ENCODE measurements around the gene TSHZ1. TPM values are rescaled to one million over a fixed set of nuclear protein-coding genes. Genes with fewer than 3 reads are reported as not detected.

Gene TSHZ1
- total and polyA plus RNA-seq, 2 of the 8 experiments (the other 6 are each of a cell fraction or from before 2014, with no cell fraction given): 0.03 to 0.32 TPM

- Histone ChIP-seq H3K9me3 (ENCODE audit: insufficient read depth in 2 of 2, low read depth in 1 of 2, low read length in 1 of 2) (no peaks in the 10 kb centered on the region; a peak in 1 of 4 replicates), H2BK15ac (ENCODE audit: low read length) (no peak overlapping the region), H3K79me1 (ENCODE audit: low read depth, low read length) (no peaks in the 10 kb centered on the region), H2AK5ac (ENCODE audit: low read depth, low read length) (no peak overlapping the region), H3K79me2 (ENCODE audit: control insufficient read depth in 1 of 2, insufficient read depth in 2 of 2, low read length in 2 of 2) (no peaks in the 10 kb centered on the region), H3K9ac (replicated peaks in 1 of 4; ENCODE audit: extremely low read depth in 1 of 4, low read depth in 3 of 4, low read length in 3 of 4) (no peak overlapping the region), H3K27me3 (replicated peaks in 1 of 4; ENCODE audit: control insufficient read depth in 3 of 4, extremely low read depth in 1 of 4, insufficient read depth in 3 of 4, low read length in 3 of 4) (no peaks in the 10 kb centered on the region), H2BK5ac (ENCODE audit: low read depth, low read length) (no peak overlapping the region), H3K36me3 (ENCODE audit: control insufficient read depth in 2 of 4, insufficient read depth in 4 of 4, low read length in 3 of 4) (no peaks in the 10 kb centered on the region), H3K4me2 (ENCODE audit: insufficient read depth in 1 of 2, low read depth in 2 of 2, low read length in 2 of 2) (no peak overlapping the region), H3K27ac (ENCODE audit: low read depth, low read length) (no peak overlapping the region), H2BK12ac (ENCODE audit: low read depth, low read length) (no peak overlapping the region), H2BK120ac (replicated peaks; ENCODE audit: low read depth, low read length) (no peak overlapping the region), H3K4me3 (ENCODE audit: extremely low read depth in 1 of 4, insufficient read depth in 2 of 4, low read depth in 3 of 4, low read length in 4 of 4) (no peak overlapping the region), H3K4me1 (replicated peaks in 1 of 4; ENCODE audit: control insufficient read depth in 3 of 4, insufficient read depth in 4 of 4, low read length in 3 of 4) (no peaks in the 10 kb centered on the region; a peak in 1 of 7 replicates), H3K18ac (ENCODE audit: extremely low read depth, low read length) (no peak overlapping the region), H3K14ac (ENCODE audit: insufficient read length) (no peak overlapping the region), H2AFZ (ENCODE audit: low read length) (no peak overlapping the region), H3K23me2 (ENCODE audit: low read depth, low read length) (no peaks in the 10 kb centered on the region), H3K4ac (replicated peaks; ENCODE audit: insufficient read length, low read depth, low read length) (no peak overlapping the region), H3K56ac (replicated peaks; ENCODE audit: insufficient read length, low read depth, low read length) (no peak overlapping the region), H2BK20ac (ENCODE audit: low read length) (no peak overlapping the region), H4K91ac (replicated peaks; ENCODE audit: insufficient read length, low read length) (no peak overlapping the region), H3K23ac (ENCODE audit: insufficient read length) (no peak overlapping the region), H4K8ac (ENCODE audit: extremely low read depth, insufficient read depth, low read length) (no peak overlapping the region; the same call in 1 of the 2 replicates), H4K5ac (ENCODE audit: insufficient read length, low read depth, low read length) (no peak overlapping the region), H4K20me1 (replicated peaks in 1 of 2; ENCODE audit: control insufficient read depth in 1 of 2, insufficient read depth in 2 of 2, low read length in 2 of 2) (no peaks in the 10 kb centered on the region)
- DNase-seq (ENCODE audit: low read depth in 1 of 2, low spot score in 2 of 2): no peak
- 97% methylated on average over 23 of the region's 23 CpGs; no CpG with 5 or more reads in 1 of the 2 experiments for WGBS, 2 experiments (ENCODE audit: extremely low coverage in 1 of 2, insufficient coverage in 1 of 2, insufficient read length in 1 of 2, insufficient replicate concordance in 2 of 2, low coverage in 1 of 2, low lambda C conversion rate in 2 of 2, missing lambda C conversion rate in 1 of 2)
- no peak for FAIRE-seq
- CTCF ChIA-PET (ENCODE audit: partially characterized antibody): no interaction called here
- POLR2A ChIA-PET (ENCODE audit: partially characterized antibody): no interaction called here
- TF ChIP-seq SP4 (IDR thresholded peaks at IDR 0.05; ENCODE audit: low read length): no peak
- no peak for TF ChIP-seq EZH2 (IDR thresholded peaks at IDR 0.05; ENCODE audit: low read depth, low read length, severe bottlenecking)
- TF ChIP-seq ATF3 (IDR thresholded peaks at IDR 0.05; ENCODE audit: insufficient read depth, low read depth, low read length): no peak
- TF ChIP-seq POLR2AphosphoS5 (IDR thresholded peaks at IDR 0.05; ENCODE audit: low read depth, low read length): no peak
- TF ChIP-seq KDM4A (IDR thresholded peaks at IDR 0.05; ENCODE audit: low read depth, low read length, severe bottlenecking): no peak
- no peak for TF ChIP-seq E2F6 (IDR thresholded peaks at IDR 0.05)
- no peak for TF ChIP-seq EGR1 (IDR thresholded peaks at IDR 0.05; ENCODE audit: borderline replicate concordance, low read depth, low read length)
- no peak for TF ChIP-seq KDM1A (IDR thresholded peaks at IDR 0.05; ENCODE audit: borderline replicate concordance, low read length)
- no peak for TF ChIP-seq SIN3A (conservative IDR thresholded peaks at IDR 0.05 in 1 of 2, IDR thresholded peaks at IDR 0.05 in 1 of 2; ENCODE audit: low read depth in 1 of 2, low read length in 2 of 2)
- no peak for TF ChIP-seq TCF12 (IDR thresholded peaks at IDR 0.05; ENCODE audit: low read depth, low read length)
- TF ChIP-seq USF2 (IDR thresholded peaks at IDR 0.05; ENCODE audit: low read length): no peak
- TF ChIP-seq CTBP2 (IDR thresholded peaks at IDR 0.05; ENCODE audit: borderline replicate concordance, insufficient read depth, insufficient read length, low read length): no peak
These were observed 76.4 kb downstream of the TSHZ1 start for GRCh38 chr18:75287006-75287405.
